Keratinocyte (primary cell): ENCODE results near the gene KCNC1. TPM values are rescaled to one million over a fixed set of nuclear protein-coding genes. Genes with fewer than 3 reads are reported as not detected.

ENCODE experiments used
- DNase-seq: peaks from one replicate; pipeline ENCODE4 v3.0.0-alpha.2; 2011; ENCODE audit warnings: low read depth, missing footprints, low spot score
- FAIRE-seq: peaks from 2 replicates; lab custom pipeline; 2011; peaks lifted over from hg19 to GRCh38; lab: Jason Lieb, UNC
- H2AFZ ChIP-seq: 2 replicates; pipeline ENCODE4 v1.6.0; 2012; ENCODE audit warnings: low read length, control low read depth, inconsistent platforms; ENCODE audit not compliant: control insufficient read depth
- H3K27ac ChIP-seq: 2 replicates; pipeline ENCODE4 v1.5.1; 2011; ENCODE audit warnings: low read length; ENCODE audit not compliant: control insufficient read depth, insufficient read depth
- H3K27me3 ChIP-seq: 3 replicates; pipeline ENCODE4 v1.6.0; 2011; ENCODE audit warnings: low read length; ENCODE audit not compliant: control insufficient read depth, insufficient read depth; ENCODE audit errors: extremely low read depth
- H3K36me3 ChIP-seq, 2 experiments: 2 replicates in 1 of 2; 3 replicates in 1 of 2; pipeline ENCODE4 v1.5.1; 2011; ENCODE audit warnings: low read length in 2 of 2, mild to moderate bottlenecking in 1 of 2; ENCODE audit not compliant: control insufficient read depth in 2 of 2, insufficient read depth in 2 of 2; ENCODE audit errors: extremely low read depth in 1 of 2
- H3K4me1 ChIP-seq: 3 replicates; pipeline ENCODE4 v1.5.1; 2011; ENCODE audit warnings: low read length; ENCODE audit not compliant: control insufficient read depth, insufficient read depth; ENCODE audit errors: extremely low read depth
- H3K4me2 ChIP-seq: 3 replicates; pipeline ENCODE4 v1.6.0; 2011; ENCODE audit warnings: low read depth, low read length; ENCODE audit not compliant: control insufficient read depth, insufficient read depth; ENCODE audit errors: extremely low read depth
- H3K4me3 ChIP-seq, 3 experiments: fragments of 200-600 bp in 1 of 3; sonication (generic) in 1 of 3; 2 replicates in 2 of 3; 3 replicates in 1 of 3; pipeline ENCODE4 v1.5.1; 2011 to 2016; ENCODE audit warnings: low read length in 3 of 3, mild to moderate bottlenecking in 3 of 3, control low read depth in 2 of 3, inconsistent platforms in 1 of 3, low read depth in 1 of 3, mixed read lengths in 1 of 3, mixed run types in 1 of 3, moderate library complexity in 1 of 3; ENCODE audit not compliant: control insufficient read depth in 2 of 3, insufficient read depth in 2 of 3; ENCODE audit errors: extremely low read depth in 1 of 3
- H3K79me2 ChIP-seq: 2 replicates; pipeline ENCODE4 v1.6.0; 2012; ENCODE audit warnings: low read length; ENCODE audit not compliant: control insufficient read depth, insufficient read depth
- H3K9ac ChIP-seq: 3 replicates; pipeline ENCODE4 v1.6.0; 2011; ENCODE audit warnings: low read length; ENCODE audit not compliant: control insufficient read depth, insufficient read depth; ENCODE audit errors: extremely low read depth
- H3K9me1 ChIP-seq: 3 replicates; pipeline ENCODE4 v1.6.0; 2011; ENCODE audit warnings: low read length; ENCODE audit not compliant: control insufficient read depth, insufficient read depth; ENCODE audit errors: extremely low read depth
- H3K9me3 ChIP-seq: 2 replicates; pipeline ENCODE4 v1.5.1; 2012; ENCODE audit warnings: low read depth, low read length; ENCODE audit not compliant: control insufficient read depth
- H4K20me1 ChIP-seq: 3 replicates; pipeline ENCODE4 v1.6.0; 2011; ENCODE audit warnings: low read length; ENCODE audit not compliant: control insufficient read depth, insufficient read depth; ENCODE audit errors: extremely low read depth
- EZH2 ChIP-seq: IDR thresholded peaks from one replicate; pipeline ENCODE4 v1.6.1; 2012; ENCODE audit warnings: inconsistent platforms, mild to moderate bottlenecking, low read length, moderate library complexity
- dilution Hi-C: fragments of 300-500 bp; cut with MboI; formaldehyde crosslinking; loops from one replicate; pipeline ENCODE4 v1.7.0; 2020; ENCODE audit warnings: low sequenced_read_pairs; ENCODE audit not compliant: extremely low pct_ligation_motif_present
- polyA plus RNA-seq, 5 experiments: library from polyadenylated mRNA; depleted of rRNA in 3 of 5; stranded (reverse) in 3 of 5; stranded (forward) in 1 of 5; unstranded in 1 of 5; fragments of >200 nt; gene quantifications; 1 replicate in 1 of 5; 2 replicates in 3 of 5; 3 replicates in 1 of 5; pipeline versions ENCODE4 v1.2.1 to v1.2.3, GENCODE V29; 2011 to 2012; ENCODE audit warnings: missing spikeins in 2 of 5, low read depth in 1 of 5, low replicate concordance in 1 of 5
- TF ChIP-seq, protein P1 (sequence below), 3 experiments: IDR thresholded peaks in 1 of 3; conservative IDR thresholded peaks in 1 of 3; optimal IDR thresholded peaks in 1 of 3; 2 replicates in 2 of 3; 3 replicates in 1 of 3; pipeline versions ENCODE3 to v1.5.1; 2011; ENCODE audit warnings: low read length in 3 of 3, mild to moderate bottlenecking in 3 of 3, moderate library complexity in 2 of 3, control low read depth in 1 of 3, inconsistent platforms in 1 of 3; ENCODE audit not compliant: insufficient read depth in 2 of 3; ENCODE audit errors: extremely low read depth in 1 of 3

Gene KCNC1
- polyA plus RNA-seq, 1 donor (not counting 4 experiments of a cell fraction or from before 2014, with no cell fraction given): not detected

- Histone ChIP-seq H3K9ac (no peak overlapping the region), H2AFZ (no peak overlapping the region), H3K4me2 (no peak overlapping the region), H3K4me3 (no peak overlapping the region), H3K9me3 (no peaks in the 10 kb centered on the region), H3K79me2 (no peaks in the 10 kb centered on the region), H3K36me3 (no peaks in the 10 kb centered on the region), H3K27ac (no peak overlapping the region), H3K4me1 (no peaks in the 10 kb centered on the region), H3K9me1 (no peaks in the 10 kb centered on the region), H3K27me3 (no peaks in the 10 kb centered on the region), H4K20me1 (no peaks in the 10 kb centered on the region)
- dilution Hi-C loops: no loop called here
- DNase-seq (no peak), FAIRE-seq (no peak)
- TF ChIP-seq EZH2: no peak
- TF ChIP-seq, protein P1, sequence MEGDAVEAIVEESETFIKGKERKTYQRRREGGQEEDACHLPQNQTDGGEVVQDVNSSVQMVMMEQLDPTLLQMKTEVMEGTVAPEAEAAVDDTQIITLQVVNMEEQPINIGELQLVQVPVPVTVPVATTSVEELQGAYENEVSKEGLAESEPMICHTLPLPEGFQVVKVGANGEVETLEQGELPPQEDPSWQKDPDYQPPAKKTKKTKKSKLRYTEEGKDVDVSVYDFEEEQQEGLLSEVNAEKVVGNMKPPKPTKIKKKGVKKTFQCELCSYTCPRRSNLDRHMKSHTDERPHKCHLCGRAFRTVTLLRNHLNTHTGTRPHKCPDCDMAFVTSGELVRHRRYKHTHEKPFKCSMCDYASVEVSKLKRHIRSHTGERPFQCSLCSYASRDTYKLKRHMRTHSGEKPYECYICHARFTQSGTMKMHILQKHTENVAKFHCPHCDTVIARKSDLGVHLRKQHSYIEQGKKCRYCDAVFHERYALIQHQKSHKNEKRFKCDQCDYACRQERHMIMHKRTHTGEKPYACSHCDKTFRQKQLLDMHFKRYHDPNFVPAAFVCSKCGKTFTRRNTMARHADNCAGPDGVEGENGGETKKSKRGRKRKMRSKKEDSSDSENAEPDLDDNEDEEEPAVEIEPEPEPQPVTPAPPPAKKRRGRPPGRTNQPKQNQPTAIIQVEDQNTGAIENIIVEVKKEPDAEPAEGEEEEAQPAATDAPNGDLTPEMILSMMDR (optimal IDR thresholded peaks at IDR 0.05 in 1 of 3, IDR thresholded peaks at IDR 0.05 in 1 of 3, conservative IDR thresholded peaks at IDR 0.05 in 1 of 3; ENCODE audit: extremely low read depth in 1 of 3, insufficient read depth in 2 of 3, low read length in 3 of 3): no peak
Measured at GRCh38 chr11:17755891-17756290, 21.3 kb downstream of the KCNC1 start.

GRCh38 chr11:17760102-17761029 lies 25.8 kb downstream of the KCNC1 start:
- H3K27ac ChIP-seq: no peak overlapping the region
- no peaks in the 10 kb centered on the region for H3K9me1 ChIP-seq
- no peak for DNase-seq
- H3K9ac ChIP-seq: no peak overlapping the region
- no peaks in the 10 kb centered on the region for H3K36me3 ChIP-seq
- dilution Hi-C loops: no loop called here
- no peaks in the 10 kb centered on the region for H3K27me3 ChIP-seq
- no peak overlapping the region for H2AFZ ChIP-seq
- no peak overlapping the region for H3K4me2 ChIP-seq
- H4K20me1 ChIP-seq: no peaks in the 10 kb centered on the region
- H3K4me1 ChIP-seq: no peaks in the 10 kb centered on the region
- no peak for FAIRE-seq
- H3K9me3 ChIP-seq: no peaks in the 10 kb centered on the region
- no peak overlapping the region for H3K4me3 ChIP-seq
- no peak for TF ChIP-seq EZH2
- TF ChIP-seq, protein P1 (optimal IDR thresholded peaks at IDR 0.05 in 1 of 3, IDR thresholded peaks at IDR 0.05 in 1 of 3, conservative IDR thresholded peaks at IDR 0.05 in 1 of 3; ENCODE audit: extremely low read depth in 1 of 3, insufficient read depth in 2 of 3, low read length in 3 of 3): peak; percentile 43 to 75 (median 52)
- H3K79me2 ChIP-seq: no peaks in the 10 kb centered on the region
